K562 (cell line): Measurements from ENCODE around the gene BLM. TPM values are rescaled to one million over a fixed set of nuclear protein-coding genes. Genes with fewer than 3 reads are reported as not detected.
A peak's percentile ranks its signal among the peaks of the same experiment; 100 is the strongest.

Source experiments
- ATAC-seq: fragments of 200-7000 bp; cut with Tn5 transposase; 3 replicates; pipeline ENCODE4 v1.9.1; 2020; ENCODE audit warnings: moderate library complexity
- BruUV-seq: library from RNA; stranded (reverse); fragments of 400-500 nt; replicated peaks from 2 replicates; lab custom pipeline; 2021; lab: Mats Ljungman, UMichigan
- CTCF ChIA-PET: fragments of 300-600 bp; formaldehyde crosslinking; extraction: SDS; loops from one replicate; lab custom pipeline; 2021; ENCODE audit warnings: low intra/inter-chr PET ratio; lab: Yijun Ruan, JAX
- POLR2A ChIA-PET: fragments of 300-600, 350-650 bp; sonication (Branson Sonifier 250); formaldehyde crosslinking; extraction: SDS; loops from one replicate; lab custom pipeline; 2021; ENCODE audit warnings: antibody characterized with exemption, inconsistent platforms; lab: Yijun Ruan, JAX
- DNase-seq, 4 experiments: peaks; one replicate each; pipeline versions ENCODE4 v3.0.0 to v3.0.0-alpha.2; 2011 to 2018; ENCODE audit warnings: low spot score in 3 of 4, mixed read lengths in 3 of 4; ENCODE audit errors: extremely low read depth in 1 of 4
- FAIRE-seq: peaks from 2 replicates; lab custom pipeline; 2011; peaks lifted over from hg19 to GRCh38; lab: Jason Lieb, UNC
- H2AFZ ChIP-seq: 2 replicates; pipeline ENCODE4 v1.6.0; 2011; ENCODE audit warnings: low read depth, low read length, control low read depth, inconsistent platforms
- H3K27ac ChIP-seq: fragments of 200-600 bp; 3 replicates; pipeline ENCODE4 v1.8.0; 2011; ENCODE audit warnings: low read depth, mild to moderate bottlenecking, control low read depth, inconsistent platforms, low read length, moderate library complexity, mixed read lengths; ENCODE audit errors: extremely low read depth
- H3K27me3 ChIP-seq, 2 experiments: fragments of 300-600 bp in 1 of 2; 2 replicates in 1 of 2; 3 replicates in 1 of 2; pipeline versions ENCODE4 v1.6.0 to v1.8.0; 2011; ENCODE audit warnings: inconsistent platforms in 2 of 2, low read length in 2 of 2, mild to moderate bottlenecking in 1 of 2, mixed read lengths in 1 of 2, moderate library complexity in 1 of 2; ENCODE audit not compliant: control insufficient read depth in 2 of 2, insufficient read depth in 2 of 2
- H3K36me3 ChIP-seq: fragments of 300-600 bp; 3 replicates; pipeline ENCODE4 v1.8.0; 2011; ENCODE audit warnings: mild to moderate bottlenecking, low read length, inconsistent platforms; ENCODE audit not compliant: control insufficient read depth, insufficient read depth
- H3K4me1 ChIP-seq, 2 experiments: fragments of 200-600 bp in 1 of 2; replicated peaks in 1 of 2; 2 replicates in 1 of 2; 3 replicates in 1 of 2; pipeline versions ENCODE4 v1.5.1 to v1.8.0; 2011; ENCODE audit warnings: inconsistent platforms in 2 of 2, low read length in 2 of 2, mild to moderate bottlenecking in 1 of 2, mixed read lengths in 1 of 2, moderate library complexity in 1 of 2; ENCODE audit not compliant: control insufficient read depth in 2 of 2, insufficient read depth in 2 of 2
- H3K4me2 ChIP-seq: 2 replicates; pipeline ENCODE4 v1.6.1; 2011; ENCODE audit warnings: low read length, control low read depth, inconsistent platforms, mixed read lengths; ENCODE audit not compliant: insufficient read depth
- H3K4me3 ChIP-seq: fragments of 200-600 bp; sonication (generic), shearing (Covaris generic); 2 replicates; pipeline ENCODE4 v1.5.1; 2016; ENCODE audit warnings: control low read depth, inconsistent platforms
- H3K79me2 ChIP-seq: fragments of 200-600 bp; 3 replicates; pipeline ENCODE4 v1.8.0; 2011; ENCODE audit warnings: low read length, inconsistent platforms; ENCODE audit not compliant: control insufficient read depth, insufficient read depth
- H3K9ac ChIP-seq, 2 experiments: 2 replicates each; pipeline versions ENCODE4 v1.6.0 to v1.6.1; 2011; ENCODE audit warnings: low read depth in 2 of 2, low read length in 2 of 2, control low read depth in 1 of 2, inconsistent platforms in 1 of 2, mild to moderate bottlenecking in 1 of 2, mixed read lengths in 1 of 2; ENCODE audit not compliant: insufficient read depth in 1 of 2
- H3K9me1 ChIP-seq: one replicate; pipeline ENCODE4 v1.6.0; 2011; ENCODE audit warnings: inconsistent platforms, mild to moderate bottlenecking, low read length, moderate library complexity; ENCODE audit not compliant: control insufficient read depth, insufficient read depth
- H3K9me3 ChIP-seq: replicated peaks from 2 replicates; pipeline ENCODE4 v1.5.1; 2011; ENCODE audit warnings: low read depth, low read length, inconsistent platforms; ENCODE audit not compliant: control insufficient read depth, insufficient read depth
- H4K20me1 ChIP-seq: replicated peaks from 2 replicates; pipeline ENCODE4 v1.6.1; 2011; ENCODE audit warnings: low read length, inconsistent platforms, mixed read lengths; ENCODE audit not compliant: control insufficient read depth, insufficient read depth
- AFF1 ChIP-seq, 2 experiments: fragments of 450-650 bp; IDR thresholded peaks; 2 replicates each; pipeline ENCODE4 v1.6.1; 2018; ENCODE audit warnings: mild to moderate bottlenecking in 2 of 2, low read depth in 1 of 2; ENCODE audit not compliant: partially characterized antibody in 2 of 2
- HCFC1 ChIP-seq: IDR thresholded peaks from 2 replicates; pipeline ENCODE4 v1.6.1; 2012; ENCODE audit warnings: low read depth, low read length, improper control_type of control experiment
- L3MBTL2 ChIP-seq: fragments of 450-650 bp; IDR thresholded peaks from 2 replicates; pipeline ENCODE4 v1.6.1; 2016; ENCODE audit warnings: mild to moderate bottlenecking, moderate library complexity
- MTA2 ChIP-seq: fragments of 450-650 bp; IDR thresholded peaks from 2 replicates; pipeline ENCODE4 v1.6.1; 2016; ENCODE audit warnings: low read depth
- SMARCC2 ChIP-seq: fragments of 450-650 bp; IDR thresholded peaks from 2 replicates; pipeline ENCODE4 v1.6.1; 2017; ENCODE audit warnings: antibody characterized with exemption, moderate library complexity, mild to moderate bottlenecking, low read depth
- ZC3H4 ChIP-seq: sonication (generic); formaldehyde crosslinking; IDR thresholded peaks from 2 replicates; pipeline ENCODE4 v1.9.0; 2021; ENCODE audit warnings: missing genetic modification reagents, borderline replicate concordance
- WGBS: fragments of 100-300 bp; shearing (Covaris generic); methylation state at CpG from one replicate; pipeline ENCODE4 v1.1.6; 2016; ENCODE audit warnings: low coverage, mixed read lengths; ENCODE audit not compliant: insufficient coverage; ENCODE audit errors: missing lambda C conversion rate; 5-methylcytosine and 5-hydroxymethylcytosine counted together
- in situ Hi-C: fragments of 300-500 bp; cut with MboI; formaldehyde crosslinking; loops from 4 replicates; pipeline ENCODE4 v1.15.0; 2018; ENCODE audit warnings: inconsistent platforms, mixed read lengths
- intact Hi-C: fragments of 100-400 bp; cut with micrococcal nuclease; formaldehyde crosslinking; loops from 2 replicates; pipeline ENCODE4 v1.14.2; 2022
- polyA plus RNA-seq, 8 experiments: library from polyadenylated mRNA; depleted of rRNA in 4 of 8; stranded (reverse) in 5 of 8; unstranded in 3 of 8; fragments of >200 nt; fragmentation: Nextera tagmentation in 2 of 8; fragmentation: Illumina TruSeq in 1 of 8; extraction: Ambion mirVana in 2 of 8; extraction: Trizol in 1 of 8; gene quantifications; 2 replicates each; pipeline versions ENCODE4 v1.2.1 to v1.2.3, GENCODE V29; 2011 to 2014; ENCODE audit warnings: inconsistent platforms in 1 of 8, missing spikeins in 1 of 8
- total RNA-seq, 7 experiments: library from RNA; depleted of rRNA in 6 of 7; stranded (reverse); fragments of >200 nt in 6 of 7; fragmentation: Illumina TruSeq in 2 of 7; extraction: Trizol in 2 of 7; gene quantifications; 2 replicates each; pipeline versions ENCODE4 v1.2.1 to v1.2.3, GENCODE V29; 2011 to 2021; ENCODE audit warnings: low replicate concordance in 1 of 7
- TF ChIP-seq, protein P1 (sequence below): fragments of 450-650 bp; IDR thresholded peaks from 2 replicates; pipeline ENCODE4 v1.6.1; 2016; ENCODE audit warnings: mild to moderate bottlenecking, moderate library complexity

BLM gene
- total and polyA plus RNA-seq, 9 of the 15 experiments (the other 6 are each of a cell fraction or from before 2014, with no cell fraction given) = 21.0 to 56.0 (median 43.9) TPM

DNA sequence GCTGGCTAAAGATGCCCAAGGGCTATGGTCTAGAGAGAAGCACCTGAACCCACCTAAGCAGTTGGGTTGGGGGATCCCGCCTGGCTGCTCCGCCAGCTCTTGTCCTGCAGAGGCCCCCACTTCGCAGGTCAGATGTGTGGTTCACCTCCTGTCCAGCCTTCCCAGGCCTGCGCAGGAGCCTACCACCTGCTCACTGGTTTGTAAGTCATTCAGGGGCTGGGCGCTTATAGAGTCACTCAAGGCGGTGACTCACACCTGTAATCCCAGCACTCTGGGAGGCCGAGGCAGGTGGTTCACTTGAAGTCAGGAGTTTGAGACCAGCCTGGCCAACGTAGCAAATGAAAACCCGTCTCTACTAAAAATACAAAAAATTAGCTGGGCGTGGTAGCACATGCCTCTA, 147.4 kb downstream of the BLM start:
- H3K4me1 ChIP-seq = peaks cover 44 to 49% of the 10 kb centered on the region in 2 experiments
- intact Hi-C loops (no loop called here), in situ Hi-C loops (no loop called here)
- H3K27ac ChIP-seq = no peak overlapping the region
- peak in 3 of 4 experiments; percentile 24 to 58 (median 43) for DNase-seq
- peak; percentile 29 for ATAC-seq
- BruUV-seq = no TSS peak
- no peaks in the 10 kb centered on the region for H3K36me3 ChIP-seq
- ChIA-PET POLR2A (interaction anchor here (0.6 to 1.7 kb wide), 4 partner anchors 10 to 146 kb away, joined by 3 to 4 read pairs (median 4); no protein-coding TSS in a partner anchor), CTCF (no interaction called here)
- WGBS = 62% methylated on average over 9 of the region's 10 CpGs
- no peak overlapping the region for H3K9ac ChIP-seq
- H3K27me3 ChIP-seq = no peaks in the 10 kb centered on the region; a peak in 1 of 5 replicates
- H3K4me2 ChIP-seq = no peak overlapping the region
- H3K9me3 ChIP-seq = no peaks in the 10 kb centered on the region
- H3K4me3 ChIP-seq = no peak overlapping the region
- FAIRE-seq = no peak
- H2AFZ ChIP-seq = no peak overlapping the region
- no peaks in the 10 kb centered on the region for H4K20me1 ChIP-seq
- H3K79me2 ChIP-seq = no peaks in the 10 kb centered on the region
- no peaks in the 10 kb centered on the region for H3K9me1 ChIP-seq
- TF ChIP-seq MTA2 (no peak), HCFC1 (no peak), AFF1 (IDR thresholded peaks at IDR 0.05; ENCODE audit: low read depth in 1 of 2, partially characterized antibody in 2 of 2) (no peak), ZC3H4 (no peak), L3MBTL2 (peak; percentile 80), SMARCC2 (no peak)
- TF ChIP-seq, protein P1, sequence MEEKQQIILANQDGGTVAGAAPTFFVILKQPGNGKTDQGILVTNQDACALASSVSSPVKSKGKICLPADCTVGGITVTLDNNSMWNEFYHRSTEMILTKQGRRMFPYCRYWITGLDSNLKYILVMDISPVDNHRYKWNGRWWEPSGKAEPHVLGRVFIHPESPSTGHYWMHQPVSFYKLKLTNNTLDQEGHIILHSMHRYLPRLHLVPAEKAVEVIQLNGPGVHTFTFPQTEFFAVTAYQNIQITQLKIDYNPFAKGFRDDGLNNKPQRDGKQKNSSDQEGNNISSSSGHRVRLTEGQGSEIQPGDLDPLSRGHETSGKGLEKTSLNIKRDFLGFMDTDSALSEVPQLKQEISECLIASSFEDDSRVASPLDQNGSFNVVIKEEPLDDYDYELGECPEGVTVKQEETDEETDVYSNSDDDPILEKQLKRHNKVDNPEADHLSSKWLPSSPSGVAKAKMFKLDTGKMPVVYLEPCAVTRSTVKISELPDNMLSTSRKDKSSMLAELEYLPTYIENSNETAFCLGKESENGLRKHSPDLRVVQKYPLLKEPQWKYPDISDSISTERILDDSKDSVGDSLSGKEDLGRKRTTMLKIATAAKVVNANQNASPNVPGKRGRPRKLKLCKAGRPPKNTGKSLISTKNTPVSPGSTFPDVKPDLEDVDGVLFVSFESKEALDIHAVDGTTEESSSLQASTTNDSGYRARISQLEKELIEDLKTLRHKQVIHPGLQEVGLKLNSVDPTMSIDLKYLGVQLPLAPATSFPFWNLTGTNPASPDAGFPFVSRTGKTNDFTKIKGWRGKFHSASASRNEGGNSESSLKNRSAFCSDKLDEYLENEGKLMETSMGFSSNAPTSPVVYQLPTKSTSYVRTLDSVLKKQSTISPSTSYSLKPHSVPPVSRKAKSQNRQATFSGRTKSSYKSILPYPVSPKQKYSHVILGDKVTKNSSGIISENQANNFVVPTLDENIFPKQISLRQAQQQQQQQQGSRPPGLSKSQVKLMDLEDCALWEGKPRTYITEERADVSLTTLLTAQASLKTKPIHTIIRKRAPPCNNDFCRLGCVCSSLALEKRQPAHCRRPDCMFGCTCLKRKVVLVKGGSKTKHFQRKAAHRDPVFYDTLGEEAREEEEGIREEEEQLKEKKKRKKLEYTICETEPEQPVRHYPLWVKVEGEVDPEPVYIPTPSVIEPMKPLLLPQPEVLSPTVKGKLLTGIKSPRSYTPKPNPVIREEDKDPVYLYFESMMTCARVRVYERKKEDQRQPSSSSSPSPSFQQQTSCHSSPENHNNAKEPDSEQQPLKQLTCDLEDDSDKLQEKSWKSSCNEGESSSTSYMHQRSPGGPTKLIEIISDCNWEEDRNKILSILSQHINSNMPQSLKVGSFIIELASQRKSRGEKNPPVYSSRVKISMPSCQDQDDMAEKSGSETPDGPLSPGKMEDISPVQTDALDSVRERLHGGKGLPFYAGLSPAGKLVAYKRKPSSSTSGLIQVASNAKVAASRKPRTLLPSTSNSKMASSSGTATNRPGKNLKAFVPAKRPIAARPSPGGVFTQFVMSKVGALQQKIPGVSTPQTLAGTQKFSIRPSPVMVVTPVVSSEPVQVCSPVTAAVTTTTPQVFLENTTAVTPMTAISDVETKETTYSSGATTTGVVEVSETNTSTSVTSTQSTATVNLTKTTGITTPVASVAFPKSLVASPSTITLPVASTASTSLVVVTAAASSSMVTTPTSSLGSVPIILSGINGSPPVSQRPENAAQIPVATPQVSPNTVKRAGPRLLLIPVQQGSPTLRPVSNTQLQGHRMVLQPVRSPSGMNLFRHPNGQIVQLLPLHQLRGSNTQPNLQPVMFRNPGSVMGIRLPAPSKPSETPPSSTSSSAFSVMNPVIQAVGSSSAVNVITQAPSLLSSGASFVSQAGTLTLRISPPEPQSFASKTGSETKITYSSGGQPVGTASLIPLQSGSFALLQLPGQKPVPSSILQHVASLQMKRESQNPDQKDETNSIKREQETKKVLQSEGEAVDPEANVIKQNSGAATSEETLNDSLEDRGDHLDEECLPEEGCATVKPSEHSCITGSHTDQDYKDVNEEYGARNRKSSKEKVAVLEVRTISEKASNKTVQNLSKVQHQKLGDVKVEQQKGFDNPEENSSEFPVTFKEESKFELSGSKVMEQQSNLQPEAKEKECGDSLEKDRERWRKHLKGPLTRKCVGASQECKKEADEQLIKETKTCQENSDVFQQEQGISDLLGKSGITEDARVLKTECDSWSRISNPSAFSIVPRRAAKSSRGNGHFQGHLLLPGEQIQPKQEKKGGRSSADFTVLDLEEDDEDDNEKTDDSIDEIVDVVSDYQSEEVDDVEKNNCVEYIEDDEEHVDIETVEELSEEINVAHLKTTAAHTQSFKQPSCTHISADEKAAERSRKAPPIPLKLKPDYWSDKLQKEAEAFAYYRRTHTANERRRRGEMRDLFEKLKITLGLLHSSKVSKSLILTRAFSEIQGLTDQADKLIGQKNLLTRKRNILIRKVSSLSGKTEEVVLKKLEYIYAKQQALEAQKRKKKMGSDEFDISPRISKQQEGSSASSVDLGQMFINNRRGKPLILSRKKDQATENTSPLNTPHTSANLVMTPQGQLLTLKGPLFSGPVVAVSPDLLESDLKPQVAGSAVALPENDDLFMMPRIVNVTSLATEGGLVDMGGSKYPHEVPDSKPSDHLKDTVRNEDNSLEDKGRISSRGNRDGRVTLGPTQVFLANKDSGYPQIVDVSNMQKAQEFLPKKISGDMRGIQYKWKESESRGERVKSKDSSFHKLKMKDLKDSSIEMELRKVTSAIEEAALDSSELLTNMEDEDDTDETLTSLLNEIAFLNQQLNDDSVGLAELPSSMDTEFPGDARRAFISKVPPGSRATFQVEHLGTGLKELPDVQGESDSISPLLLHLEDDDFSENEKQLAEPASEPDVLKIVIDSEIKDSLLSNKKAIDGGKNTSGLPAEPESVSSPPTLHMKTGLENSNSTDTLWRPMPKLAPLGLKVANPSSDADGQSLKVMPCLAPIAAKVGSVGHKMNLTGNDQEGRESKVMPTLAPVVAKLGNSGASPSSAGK = peak; percentile 68
